ENCODE data around the gene PITPNM3. TPM values are rescaled to one million over a fixed set of nuclear protein-coding genes. Genes with fewer than 3 reads are reported as not detected.
A peak's percentile ranks its signal among the peaks of the same experiment; 100 is the strongest.

Gene PITPNM3
- total and polyA plus RNA-seq, 2 of the 8 experiments (the other 6 are each of a cell fraction or from before 2014, with no cell fraction given) = 1.7 to 3.1 TPM

GRCh38 chr17:6495450-6496115, 60.8 kb downstream of the PITPNM3 start (continued):
- no peak for TF ChIP-seq EP300 (IDR thresholded peaks at IDR 0.05; ENCODE audit: borderline replicate concordance in 1 of 2, low read depth in 2 of 2, low read length in 2 of 2)
- no peak; the same call in 1 of the 2 replicates for TF ChIP-seq KDM1A (IDR thresholded peaks at IDR 0.05; ENCODE audit: borderline replicate concordance, low read length)
- TF ChIP-seq JUN (IDR thresholded peaks at IDR 0.05; ENCODE audit: low read depth, low read length) = no peak
- TF ChIP-seq HDAC2 (IDR thresholded peaks at IDR 0.05; ENCODE audit: borderline replicate concordance in 1 of 2, low read depth in 2 of 2, low read length in 2 of 2) = 0 out of 4 replicates have a peak, but pooled peaks of 1 of the 2 experiments have one; percentile 4
- TF ChIP-seq GABPA (IDR thresholded peaks at IDR 0.05; ENCODE audit: borderline replicate concordance, insufficient read depth, low read length) = no peak
- TF ChIP-seq CTBP2 (IDR thresholded peaks at IDR 0.05; ENCODE audit: borderline replicate concordance, insufficient read depth, insufficient read length, low read length) = no peak
- TF ChIP-seq CBX8 (IDR thresholded peaks at IDR 0.05; ENCODE audit: borderline replicate concordance, low read depth, low read length) = no peak
- TF ChIP-seq RXRA (IDR thresholded peaks at IDR 0.05; ENCODE audit: insufficient read depth, low read depth, low read length) = no peak
- TF ChIP-seq, protein P1, sequence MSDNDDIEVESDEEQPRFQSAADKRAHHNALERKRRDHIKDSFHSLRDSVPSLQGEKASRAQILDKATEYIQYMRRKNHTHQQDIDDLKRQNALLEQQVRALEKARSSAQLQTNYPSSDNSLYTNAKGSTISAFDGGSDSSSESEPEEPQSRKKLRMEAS (IDR thresholded peaks at IDR 0.05) = peak; percentile 5; the same call in 1 of the 2 replicates
- no peak for TF ChIP-seq HDAC6 (IDR thresholded peaks at IDR 0.05; ENCODE audit: low read depth, low read length)
- no peak for TF ChIP-seq FOSL1 (IDR thresholded peaks at IDR 0.05; ENCODE audit: insufficient read depth, low read depth, low read length)
- TF ChIP-seq KDM4A (IDR thresholded peaks at IDR 0.05; ENCODE audit: low read depth, low read length, severe bottlenecking) = peak; percentile 65
- no peak for TF ChIP-seq SUZ12 (IDR thresholded peaks at IDR 0.05; ENCODE audit: low read length)
- no peak for TF ChIP-seq ASH2L (IDR thresholded peaks at IDR 0.05; ENCODE audit: low read length)
- no peak for TF ChIP-seq TCF12 (IDR thresholded peaks at IDR 0.05; ENCODE audit: low read depth, low read length)
- no peak for TF ChIP-seq RFX5 (IDR thresholded peaks at IDR 0.05; ENCODE audit: borderline replicate concordance, low read depth, low read length)
- TF ChIP-seq EZH2 (IDR thresholded peaks at IDR 0.05; ENCODE audit: low read depth, low read length, severe bottlenecking) = no peak
- TF ChIP-seq CREB1 (IDR thresholded peaks at IDR 0.05) = no peak
- TF ChIP-seq ZNF274 (IDR thresholded peaks at IDR 0.05; ENCODE audit: borderline replicate concordance, extremely low read depth, low read length) = no peak
- TF ChIP-seq CHD1 (IDR thresholded peaks at IDR 0.05; ENCODE audit: low read depth, low read length) = no peak
- TF ChIP-seq, protein P2, sequence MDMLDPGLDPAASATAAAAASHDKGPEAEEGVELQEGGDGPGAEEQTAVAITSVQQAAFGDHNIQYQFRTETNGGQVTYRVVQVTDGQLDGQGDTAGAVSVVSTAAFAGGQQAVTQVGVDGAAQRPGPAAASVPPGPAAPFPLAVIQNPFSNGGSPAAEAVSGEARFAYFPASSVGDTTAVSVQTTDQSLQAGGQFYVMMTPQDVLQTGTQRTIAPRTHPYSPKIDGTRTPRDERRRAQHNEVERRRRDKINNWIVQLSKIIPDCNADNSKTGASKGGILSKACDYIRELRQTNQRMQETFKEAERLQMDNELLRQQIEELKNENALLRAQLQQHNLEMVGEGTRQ (IDR thresholded peaks at IDR 0.05; ENCODE audit: low read length) = no peak
- TF ChIP-seq POU5F1 (IDR thresholded peaks at IDR 0.05; ENCODE audit: low read depth, low read length) = no peak
